K562 (cell line): ENCODE measurements around the gene POLD3.

ENCODE experiments used
- CEBPB ChIP-seq: fragments of 450-650 bp; IDR thresholded peaks from 2 replicates; pipeline ENCODE4 v1.6.1; 2016; ENCODE audit warnings: missing genetic modification characterization, missing compliant biosample characterization
- CREB1 ChIP-seq, 2 experiments: sonication (generic) in 1 of 2; formaldehyde crosslinking in 1 of 2; IDR thresholded peaks; 2 replicates each; pipeline versions ENCODE4 v1.6.1 to v1.8.0; 2012 to 2022; ENCODE audit warnings: inconsistent platforms in 1 of 2, mild to moderate bottlenecking in 1 of 2, missing genetic modification reagents in 1 of 2, moderate library complexity in 1 of 2
- GTF2E2 ChIP-seq: fragments of 200-800 bp; sonication (Bioruptor generic); IDR thresholded peaks from 2 replicates; pipeline ENCODE4 v1.6.1; 2016; ENCODE audit warnings: missing genetic modification characterization, missing compliant biosample characterization
- HCFC1 ChIP-seq: IDR thresholded peaks from 2 replicates; pipeline ENCODE4 v1.6.1; 2012; ENCODE audit warnings: low read depth, low read length, improper control_type of control experiment
- PHB2 ChIP-seq: fragments of 450-650 bp; IDR thresholded peaks from 2 replicates; pipeline ENCODE4 v1.6.1; 2017; ENCODE audit warnings: low read depth
- RAD21 ChIP-seq, 2 experiments: fragments of 250-450 bp in 1 of 2; fragments of 450-650 bp in 1 of 2; sonication (Bioruptor Pico) in 1 of 2; formaldehyde crosslinking in 1 of 2; IDR thresholded peaks in 1 of 2; conservative IDR thresholded peaks in 1 of 2; 2 replicates each; pipeline versions ENCODE4 v1.4.0 to v1.8.0; 2020 to 2022; ENCODE audit warnings: mild to moderate bottlenecking in 2 of 2, moderate library complexity in 1 of 2
- ZNF785 ChIP-seq: fragments of 250-450 bp; sonication (Bioruptor Pico); IDR thresholded peaks from 2 replicates; pipeline ENCODE4 v1.4.0; 2020; ENCODE audit warnings: mild to moderate bottlenecking
- TF ChIP-seq, protein P1 (sequence below): fragments of 450-650 bp; IDR thresholded peaks from 2 replicates; pipeline ENCODE4 v1.6.1; 2016; ENCODE audit warnings: missing biosample characterization, missing genetic modification characterization
- TF ChIP-seq, protein P2 (sequence below): sonication (generic); formaldehyde crosslinking; IDR thresholded peaks from 2 replicates; pipeline ENCODE4 v1.8.0; 2023; ENCODE audit warnings: mild to moderate bottlenecking, missing genetic modification reagents
- TF ChIP-seq, protein P3 (sequence below): sonication (generic); formaldehyde crosslinking; IDR thresholded peaks from 2 replicates; pipeline ENCODE4 v1.5.0; 2020; ENCODE audit warnings: missing genetic modification reagents
- TF ChIP-seq, protein P4 (sequence below): fragments of 450-650 bp; IDR thresholded peaks from one replicate; pipeline ENCODE4 v1.6.1; 2018; ENCODE audit warnings: mild to moderate bottlenecking, moderate library complexity; ENCODE audit not compliant: partially characterized antibody

DNA sequence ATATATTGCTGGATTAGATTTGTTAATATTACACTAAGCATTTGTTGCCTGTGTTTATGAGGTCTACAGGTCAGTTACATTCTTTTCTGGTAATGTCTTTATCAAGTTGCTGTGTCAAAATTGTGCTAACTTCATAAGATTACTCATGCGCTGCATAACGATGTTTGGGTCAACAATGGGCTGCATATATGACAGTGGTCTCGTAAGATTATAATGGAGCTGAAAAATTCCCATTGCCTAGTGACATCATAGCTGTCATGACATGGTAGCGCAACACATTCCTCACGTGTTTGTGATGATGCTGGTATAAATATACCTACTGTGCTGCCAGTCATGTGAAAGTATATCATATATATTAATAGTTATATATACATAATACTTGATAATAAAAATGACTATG, 34.2 kb downstream of the POLD3 start:
- TF ChIP-seq PHB2 (no peak), CREB1 (IDR thresholded peaks at IDR 0.05) (no peak), CREB1 (CRISPR knock-in tag; IDR thresholded peaks at IDR 0.05) (no peak), RAD21 (CRISPR knock-in tag; conservative IDR thresholded peaks at IDR 0.05 in 1 of 2, IDR thresholded peaks at IDR 0.05 in 1 of 2) (no peak), CEBPB (no peak), HCFC1 (no peak), ZNF785 (no peak), GTF2E2 (tag) (no peak)
- TF ChIP-seq, protein P1, sequence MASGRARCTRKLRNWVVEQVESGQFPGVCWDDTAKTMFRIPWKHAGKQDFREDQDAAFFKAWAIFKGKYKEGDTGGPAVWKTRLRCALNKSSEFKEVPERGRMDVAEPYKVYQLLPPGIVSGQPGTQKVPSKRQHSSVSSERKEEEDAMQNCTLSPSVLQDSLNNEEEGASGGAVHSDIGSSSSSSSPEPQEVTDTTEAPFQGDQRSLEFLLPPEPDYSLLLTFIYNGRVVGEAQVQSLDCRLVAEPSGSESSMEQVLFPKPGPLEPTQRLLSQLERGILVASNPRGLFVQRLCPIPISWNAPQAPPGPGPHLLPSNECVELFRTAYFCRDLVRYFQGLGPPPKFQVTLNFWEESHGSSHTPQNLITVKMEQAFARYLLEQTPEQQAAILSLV, result no peak
- TF ChIP-seq, protein P2, sequence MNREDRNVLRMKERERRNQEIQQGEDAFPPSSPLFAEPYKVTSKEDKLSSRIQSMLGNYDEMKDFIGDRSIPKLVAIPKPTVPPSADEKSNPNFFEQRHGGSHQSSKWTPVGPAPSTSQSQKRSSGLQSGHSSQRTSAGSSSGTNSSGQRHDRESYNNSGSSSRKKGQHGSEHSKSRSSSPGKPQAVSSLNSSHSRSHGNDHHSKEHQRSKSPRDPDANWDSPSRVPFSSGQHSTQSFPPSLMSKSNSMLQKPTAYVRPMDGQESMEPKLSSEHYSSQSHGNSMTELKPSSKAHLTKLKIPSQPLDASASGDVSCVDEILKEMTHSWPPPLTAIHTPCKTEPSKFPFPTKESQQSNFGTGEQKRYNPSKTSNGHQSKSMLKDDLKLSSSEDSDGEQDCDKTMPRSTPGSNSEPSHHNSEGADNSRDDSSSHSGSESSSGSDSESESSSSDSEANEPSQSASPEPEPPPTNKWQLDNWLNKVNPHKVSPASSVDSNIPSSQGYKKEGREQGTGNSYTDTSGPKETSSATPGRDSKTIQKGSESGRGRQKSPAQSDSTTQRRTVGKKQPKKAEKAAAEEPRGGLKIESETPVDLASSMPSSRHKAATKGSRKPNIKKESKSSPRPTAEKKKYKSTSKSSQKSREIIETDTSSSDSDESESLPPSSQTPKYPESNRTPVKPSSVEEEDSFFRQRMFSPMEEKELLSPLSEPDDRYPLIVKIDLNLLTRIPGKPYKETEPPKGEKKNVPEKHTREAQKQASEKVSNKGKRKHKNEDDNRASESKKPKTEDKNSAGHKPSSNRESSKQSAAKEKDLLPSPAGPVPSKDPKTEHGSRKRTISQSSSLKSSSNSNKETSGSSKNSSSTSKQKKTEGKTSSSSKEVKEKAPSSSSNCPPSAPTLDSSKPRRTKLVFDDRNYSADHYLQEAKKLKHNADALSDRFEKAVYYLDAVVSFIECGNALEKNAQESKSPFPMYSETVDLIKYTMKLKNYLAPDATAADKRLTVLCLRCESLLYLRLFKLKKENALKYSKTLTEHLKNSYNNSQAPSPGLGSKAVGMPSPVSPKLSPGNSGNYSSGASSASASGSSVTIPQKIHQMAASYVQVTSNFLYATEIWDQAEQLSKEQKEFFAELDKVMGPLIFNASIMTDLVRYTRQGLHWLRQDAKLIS, result no peak
- TF ChIP-seq, protein P3, sequence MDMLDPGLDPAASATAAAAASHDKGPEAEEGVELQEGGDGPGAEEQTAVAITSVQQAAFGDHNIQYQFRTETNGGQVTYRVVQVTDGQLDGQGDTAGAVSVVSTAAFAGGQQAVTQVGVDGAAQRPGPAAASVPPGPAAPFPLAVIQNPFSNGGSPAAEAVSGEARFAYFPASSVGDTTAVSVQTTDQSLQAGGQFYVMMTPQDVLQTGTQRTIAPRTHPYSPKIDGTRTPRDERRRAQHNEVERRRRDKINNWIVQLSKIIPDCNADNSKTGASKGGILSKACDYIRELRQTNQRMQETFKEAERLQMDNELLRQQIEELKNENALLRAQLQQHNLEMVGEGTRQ (CRISPR knock-in tag), result no peak
- TF ChIP-seq, protein P4, sequence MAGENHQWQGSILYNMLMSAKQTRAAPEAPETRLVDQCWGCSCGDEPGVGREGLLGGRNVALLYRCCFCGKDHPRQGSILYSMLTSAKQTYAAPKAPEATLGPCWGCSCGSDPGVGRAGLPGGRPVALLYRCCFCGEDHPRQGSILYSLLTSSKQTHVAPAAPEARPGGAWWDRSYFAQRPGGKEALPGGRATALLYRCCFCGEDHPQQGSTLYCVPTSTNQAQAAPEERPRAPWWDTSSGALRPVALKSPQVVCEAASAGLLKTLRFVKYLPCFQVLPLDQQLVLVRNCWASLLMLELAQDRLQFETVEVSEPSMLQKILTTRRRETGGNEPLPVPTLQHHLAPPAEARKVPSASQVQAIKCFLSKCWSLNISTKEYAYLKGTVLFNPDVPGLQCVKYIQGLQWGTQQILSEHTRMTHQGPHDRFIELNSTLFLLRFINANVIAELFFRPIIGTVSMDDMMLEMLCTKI, result no peak
